Chondrocyte (in vitro differentiated cells): Measurements from ENCODE around the gene KCNF1. TPM values are rescaled to one million over a fixed set of nuclear protein-coding genes. Genes with fewer than 3 reads are reported as not detected.

Experiments used
- DNase-seq: peaks from one replicate; pipeline ENCODE4 v3.0.0; 2021; ENCODE audit warnings: mixed read lengths, low spot score
- H3K27ac Mint-ChIP-seq: one replicate; pipeline ENCODE4 v1.8.0; 2021; ENCODE audit warnings: mild to moderate bottlenecking, moderate library complexity, mixed read lengths; ENCODE audit not compliant: unreplicated experiment
- H3K27me3 Mint-ChIP-seq: 2 replicates; pipeline ENCODE4 v1.8.0; 2021; ENCODE audit warnings: low read depth, mixed read lengths
- H3K36me3 Mint-ChIP-seq: 2 replicates; pipeline ENCODE4 v1.8.0; 2021; ENCODE audit warnings: low read depth, mixed read lengths
- H3K4me1 Mint-ChIP-seq: 2 replicates; pipeline ENCODE4 v1.8.0; 2021; ENCODE audit warnings: low read depth, mild to moderate bottlenecking, mixed read lengths
- H3K4me3 Mint-ChIP-seq: one replicate; pipeline ENCODE4 v1.8.0; 2021; ENCODE audit warnings: mild to moderate bottlenecking, moderate library complexity, mixed read lengths; ENCODE audit not compliant: unreplicated experiment
- H3K9me3 Mint-ChIP-seq: 2 replicates; pipeline ENCODE4 v1.8.0; 2021; ENCODE audit warnings: low read depth, mixed read lengths
- total RNA-seq: library from RNA; stranded (reverse); gene quantifications from 3 replicates; pipeline ENCODE4 v1.2.1, GENCODE V29; 2021
- TF ChIP-seq, protein P1 (sequence below): fragments of 200-600 bp; sonication (generic); IDR thresholded peaks from 2 replicates; pipeline ENCODE4 v1.5.0; 2021; ENCODE audit warnings: antibody characterized with exemption, mild to moderate bottlenecking, moderate library complexity

KCNF1 gene
- total RNA-seq, 1 donor from 2014 or later, result not detected

DNA sequence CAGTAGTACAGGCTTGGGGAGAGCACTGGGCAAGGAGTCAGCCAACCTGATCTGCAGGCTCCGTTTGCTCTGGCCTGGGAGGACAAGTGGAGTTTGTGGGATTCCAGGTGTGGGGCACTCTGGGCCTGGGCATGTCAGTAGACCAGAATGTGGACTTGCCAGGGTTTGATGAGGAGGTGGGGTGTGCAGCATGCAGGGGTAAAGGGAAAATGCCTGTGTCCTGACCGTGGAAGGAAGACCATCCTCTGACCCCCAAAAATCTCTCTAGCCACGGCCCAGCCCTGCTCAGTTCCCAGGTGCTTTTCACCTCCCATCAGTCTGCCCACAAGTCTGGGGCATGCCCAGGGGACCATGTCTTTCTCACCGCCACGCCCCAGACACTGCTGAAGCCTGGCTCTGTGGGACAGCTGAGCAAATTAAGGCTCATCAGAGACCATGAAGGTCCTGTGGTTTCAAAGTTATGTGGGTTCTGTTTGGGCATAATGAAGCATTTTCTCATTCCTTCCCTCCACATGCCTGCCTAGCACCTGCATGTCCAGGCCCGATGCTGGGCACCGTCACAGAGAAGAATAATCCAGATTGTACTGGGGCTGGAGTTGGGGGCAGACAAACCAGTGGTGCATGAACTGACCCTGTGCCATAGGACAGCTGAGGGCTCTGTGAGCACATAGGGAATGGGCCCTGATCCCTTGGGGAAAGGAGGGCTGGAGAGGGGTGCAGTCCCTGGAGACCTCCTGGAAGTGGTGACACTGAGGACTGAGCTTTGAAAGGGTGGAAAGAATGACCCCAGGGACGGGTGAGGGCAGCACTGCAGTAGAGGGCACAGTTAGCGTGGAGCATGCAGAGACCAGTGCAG, 6.5 kb upstream of the KCNF1 start:
- DNase-seq, result no peak
- no peaks in the 10 kb centered on the region for H3K36me3 Mint-ChIP-seq
- TF ChIP-seq, protein P1, sequence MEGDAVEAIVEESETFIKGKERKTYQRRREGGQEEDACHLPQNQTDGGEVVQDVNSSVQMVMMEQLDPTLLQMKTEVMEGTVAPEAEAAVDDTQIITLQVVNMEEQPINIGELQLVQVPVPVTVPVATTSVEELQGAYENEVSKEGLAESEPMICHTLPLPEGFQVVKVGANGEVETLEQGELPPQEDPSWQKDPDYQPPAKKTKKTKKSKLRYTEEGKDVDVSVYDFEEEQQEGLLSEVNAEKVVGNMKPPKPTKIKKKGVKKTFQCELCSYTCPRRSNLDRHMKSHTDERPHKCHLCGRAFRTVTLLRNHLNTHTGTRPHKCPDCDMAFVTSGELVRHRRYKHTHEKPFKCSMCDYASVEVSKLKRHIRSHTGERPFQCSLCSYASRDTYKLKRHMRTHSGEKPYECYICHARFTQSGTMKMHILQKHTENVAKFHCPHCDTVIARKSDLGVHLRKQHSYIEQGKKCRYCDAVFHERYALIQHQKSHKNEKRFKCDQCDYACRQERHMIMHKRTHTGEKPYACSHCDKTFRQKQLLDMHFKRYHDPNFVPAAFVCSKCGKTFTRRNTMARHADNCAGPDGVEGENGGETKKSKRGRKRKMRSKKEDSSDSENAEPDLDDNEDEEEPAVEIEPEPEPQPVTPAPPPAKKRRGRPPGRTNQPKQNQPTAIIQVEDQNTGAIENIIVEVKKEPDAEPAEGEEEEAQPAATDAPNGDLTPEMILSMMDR, result no peak
- H3K27ac Mint-ChIP-seq, result no peak overlapping the region
- peaks cover 2% of the 10 kb centered on the region for H3K27me3 Mint-ChIP-seq
- no peaks in the 10 kb centered on the region for H3K9me3 Mint-ChIP-seq
- H3K4me3 Mint-ChIP-seq, result no peak overlapping the region
- no peaks in the 10 kb centered on the region for H3K4me1 Mint-ChIP-seq

GRCh38 chr2:10905862-10906143, 5.9 kb upstream of the KCNF1 start:
- no peaks in the 10 kb centered on the region for H3K9me3 Mint-ChIP-seq
- TF ChIP-seq, protein P1, result no peak
- DNase-seq, result no peak
- H3K4me3 Mint-ChIP-seq, result no peak overlapping the region
- peaks cover 4% of the 10 kb centered on the region for H3K27me3 Mint-ChIP-seq
- H3K4me1 Mint-ChIP-seq, result no peaks in the 10 kb centered on the region
- H3K27ac Mint-ChIP-seq, result no peak overlapping the region
- H3K36me3 Mint-ChIP-seq, result no peaks in the 10 kb centered on the region

- Mint-ChIP-seq H3K4me3 (no peak overlapping the region), H3K9me3 (no peaks in the 10 kb centered on the region), H3K4me1 (peaks cover 3% of the 10 kb centered on the region), H3K27me3 (peaks cover 8% of the 10 kb centered on the region), H3K36me3 (no peaks in the 10 kb centered on the region), H3K27ac (no peak overlapping the region)
- DNase-seq, result no peak
- TF ChIP-seq, protein P1, result no peak
Measured at GRCh38 chr2:10906926-10907625, 4.7 kb upstream of the KCNF1 start.

DNA sequence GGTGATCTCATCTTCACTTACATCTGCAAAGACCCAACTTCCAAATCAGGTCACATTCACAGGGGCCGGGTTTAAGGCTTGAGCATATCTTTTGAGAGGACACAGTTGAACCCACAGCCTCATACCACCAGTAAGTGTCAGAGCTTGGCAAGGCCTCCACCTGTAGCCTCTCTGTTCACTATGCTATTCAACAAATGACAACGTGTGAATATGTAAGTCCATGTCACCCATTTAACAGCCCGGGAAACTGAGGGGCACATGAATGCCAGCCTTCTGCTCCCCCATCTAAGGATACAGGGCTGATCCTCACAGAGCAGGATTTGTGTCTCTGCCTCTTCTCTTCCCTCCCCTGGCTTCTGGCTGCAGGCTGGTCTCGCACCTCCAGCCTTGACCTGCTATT, 3.5 kb upstream of the KCNF1 start:
- Mint-ChIP-seq H3K9me3 (no peaks in the 10 kb centered on the region), H3K36me3 (no peaks in the 10 kb centered on the region), H3K4me1 (peaks cover 6% of the 10 kb centered on the region), H3K27me3 (peaks cover 14% of the 10 kb centered on the region), H3K4me3 (no peak overlapping the region), H3K27ac (no peak overlapping the region)
- no peak for DNase-seq
- TF ChIP-seq, protein P1, result no peak

- H3K27ac Mint-ChIP-seq, result no peak overlapping the region
- H3K36me3 Mint-ChIP-seq, result no peaks in the 10 kb centered on the region
- peaks cover 15% of the 10 kb centered on the region for H3K27me3 Mint-ChIP-seq
- DNase-seq, result no peak
- TF ChIP-seq, protein P1, result peak; percentile 75
- no peak overlapping the region for H3K4me3 Mint-ChIP-seq
- no peaks in the 10 kb centered on the region for H3K9me3 Mint-ChIP-seq
- peaks cover 6% of the 10 kb centered on the region for H3K4me1 Mint-ChIP-seq
Measured at GRCh38 chr2:10909050-10909995, 2.4 kb upstream of the KCNF1 start.
